ENCODE results near the gene AOC3.
"Not testable (repeated sequence)": the region's sequence is repeated elsewhere in the genome, so short reads cannot be mapped to it uniquely, and the experiment has no call there.

Gene AOC3

DNA sequence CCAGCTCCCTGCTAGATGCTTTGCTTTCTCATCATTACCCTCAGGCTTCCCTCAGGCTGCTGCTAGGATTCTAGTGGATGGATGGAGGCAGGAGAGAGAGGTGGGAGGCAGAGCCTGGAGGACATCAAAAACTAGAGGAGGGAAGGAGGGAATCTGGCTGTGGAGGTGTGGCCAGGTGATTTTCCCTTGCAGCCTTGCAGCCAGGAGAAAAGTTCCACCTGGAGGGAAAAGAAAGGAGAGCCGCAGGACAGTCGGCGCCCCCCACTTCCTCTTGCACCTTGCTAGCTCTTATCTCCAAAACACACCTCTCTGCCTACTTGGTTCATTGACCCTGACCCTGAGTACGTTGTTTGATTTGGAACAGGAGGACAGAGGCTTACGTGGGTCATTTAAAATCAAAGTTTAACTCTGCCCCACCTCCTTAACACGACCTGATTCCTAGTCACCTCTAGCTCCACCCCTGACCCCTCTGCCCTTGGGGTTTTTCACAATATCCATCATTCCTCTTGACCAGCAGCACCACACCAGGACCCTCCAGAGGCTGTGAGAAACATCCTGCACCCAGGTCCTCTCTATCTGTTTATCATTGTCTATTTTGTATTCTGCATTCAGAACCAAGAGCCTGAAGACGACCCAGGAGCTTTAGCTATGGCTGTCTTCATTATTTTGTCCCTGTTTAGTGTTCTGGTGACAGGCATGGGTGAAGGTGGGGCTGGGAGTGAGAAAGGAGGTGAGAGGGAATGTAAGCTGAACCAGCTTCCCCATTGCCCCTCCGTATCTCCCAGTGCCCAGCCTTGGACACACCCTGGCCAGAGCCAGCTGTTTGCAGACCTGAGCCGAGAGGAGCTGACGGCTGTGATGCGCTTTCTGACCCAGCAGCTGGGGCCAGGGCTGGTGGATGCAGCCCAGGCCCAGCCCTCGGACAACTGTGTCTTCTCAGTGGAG, 15.9 kb downstream of the AOC3 start:
- H3K27ac ChIP-seq (ENCODE audit: low read depth, low read length): no peak overlapping the region
- H3K27me3 ChIP-seq (ENCODE audit: control insufficient read depth in 1 of 2, insufficient read depth in 2 of 2, low read length in 2 of 2): no peaks in the 10 kb centered on the region
- H3K4me3 ChIP-seq (ENCODE audit: low read depth in 1 of 2, low read length in 2 of 2): no peak overlapping the region
- H3K4me1 ChIP-seq (ENCODE audit: control insufficient read depth in 1 of 2, insufficient read depth in 2 of 2, low read length in 2 of 2): peaks cover 11 to 12% of the 10 kb centered on the region in 2 donors
- H3K36me3 ChIP-seq (ENCODE audit: control insufficient read depth in 1 of 2, insufficient read depth in 2 of 2, low read length in 2 of 2): no peaks in the 10 kb centered on the region
- H3K9me3 ChIP-seq (ENCODE audit: control insufficient read depth in 1 of 2, low read length in 2 of 2): peaks cover 0 to 5% of the 10 kb centered on the region in 2 donors
- no peak overlapping the region for H3K9ac ChIP-seq (ENCODE audit: low read depth in 1 of 2, low read length in 2 of 2)

DNA sequence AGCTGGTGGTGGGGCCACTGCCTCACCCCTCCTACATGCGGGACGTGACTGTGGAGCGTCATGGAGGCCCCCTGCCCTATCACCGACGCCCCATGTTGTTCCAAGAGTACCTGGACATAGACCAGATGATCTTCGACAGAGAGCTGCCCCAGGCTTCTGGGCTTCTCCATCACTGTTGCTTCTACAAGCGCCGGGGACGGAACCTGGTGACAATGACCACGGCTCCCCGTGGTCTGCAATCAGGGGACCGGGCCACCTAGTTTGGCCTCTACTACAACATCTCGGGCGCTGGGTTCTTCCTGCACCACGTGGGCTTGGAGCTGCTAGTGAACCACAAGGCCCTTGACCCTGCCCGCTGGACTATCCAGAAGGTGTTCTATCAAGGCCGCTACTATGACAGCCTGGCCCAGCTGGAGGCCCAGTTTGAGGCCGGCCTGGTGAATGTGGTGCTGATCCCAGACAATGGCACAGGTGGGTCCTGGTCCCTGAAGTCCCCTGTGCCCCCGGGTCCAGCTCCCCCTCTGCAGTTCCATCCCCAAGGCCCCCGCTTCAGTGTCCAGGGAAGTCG, 16.8 kb downstream of the AOC3 start:
- H3K4me3 ChIP-seq (ENCODE audit: low read depth in 1 of 2, low read length in 2 of 2); H3K27ac ChIP-seq (ENCODE audit: low read depth, low read length); H3K9me3 ChIP-seq (ENCODE audit: control insufficient read depth in 1 of 2, low read length in 2 of 2); H3K9ac ChIP-seq (ENCODE audit: low read depth in 1 of 2, low read length in 2 of 2); H3K27me3 ChIP-seq (ENCODE audit: control insufficient read depth in 1 of 2, insufficient read depth in 2 of 2, low read length in 2 of 2); H3K36me3 ChIP-seq (ENCODE audit: control insufficient read depth in 1 of 2, insufficient read depth in 2 of 2, low read length in 2 of 2): not testable (repeated sequence)
- H3K4me1 ChIP-seq (ENCODE audit: control insufficient read depth in 1 of 2, insufficient read depth in 2 of 2, low read length in 2 of 2): peaks cover 11 to 12% of the 10 kb centered on the region in 2 donors

DNA sequence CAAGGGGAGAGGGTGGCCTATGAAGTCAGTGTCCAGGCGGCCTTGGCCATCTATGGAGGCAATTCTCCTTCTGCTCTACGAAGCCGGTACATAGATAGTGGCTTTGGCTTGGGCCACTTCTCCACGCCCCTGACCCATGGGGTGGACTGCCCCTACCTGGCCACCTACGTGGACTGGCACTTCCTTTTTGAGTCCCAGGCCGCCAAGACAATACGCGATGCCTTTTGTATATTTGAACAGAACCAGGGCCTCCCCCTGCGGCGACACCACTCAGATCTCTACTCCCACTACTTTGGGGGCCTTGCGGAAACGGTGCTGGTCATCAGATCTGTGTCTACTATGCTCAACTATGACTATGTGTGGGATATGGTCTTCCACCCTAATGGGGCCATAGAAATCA, 17.3 kb downstream of the AOC3 start:
- Histone ChIP-seq H3K27ac (ENCODE audit: low read depth, low read length) (no peak overlapping the region), H3K36me3 (ENCODE audit: control insufficient read depth in 1 of 2, insufficient read depth in 2 of 2, low read length in 2 of 2) (no peaks in the 10 kb centered on the region), H3K9ac (ENCODE audit: low read depth in 1 of 2, low read length in 2 of 2) (no peak overlapping the region), H3K4me1 (ENCODE audit: control insufficient read depth in 1 of 2, insufficient read depth in 2 of 2, low read length in 2 of 2) (peaks cover 11 to 12% of the 10 kb centered on the region in 2 donors), H3K27me3 (ENCODE audit: control insufficient read depth in 1 of 2, insufficient read depth in 2 of 2, low read length in 2 of 2) (no peaks in the 10 kb centered on the region), H3K4me3 (ENCODE audit: low read depth in 1 of 2, low read length in 2 of 2) (no peak overlapping the region), H3K9me3 (ENCODE audit: control insufficient read depth in 1 of 2, low read length in 2 of 2) (peaks cover 0 to 5% of the 10 kb centered on the region in 2 donors)

DNA sequence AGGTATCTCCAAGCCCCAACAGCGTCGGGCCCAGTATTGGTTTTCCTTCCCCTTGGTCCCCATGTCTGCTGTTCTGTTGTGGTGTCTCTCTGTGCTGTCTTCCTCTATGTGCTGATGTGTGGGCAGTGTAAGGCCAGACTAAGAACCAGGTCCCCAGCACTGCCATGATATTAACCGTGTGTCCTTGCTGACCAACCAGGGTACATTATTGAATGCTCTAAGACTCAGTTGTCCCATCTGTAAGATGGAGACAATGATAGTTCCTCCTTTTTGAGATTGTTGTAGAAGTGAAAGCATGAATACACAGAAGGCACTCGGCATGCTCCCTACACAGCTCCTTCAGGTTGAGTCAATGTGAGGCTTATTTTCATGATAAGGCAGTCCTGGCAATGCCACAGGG, 20.6 kb downstream of the AOC3 start:
- no peak overlapping the region for H3K27ac ChIP-seq (ENCODE audit: low read depth, low read length)

DNA sequence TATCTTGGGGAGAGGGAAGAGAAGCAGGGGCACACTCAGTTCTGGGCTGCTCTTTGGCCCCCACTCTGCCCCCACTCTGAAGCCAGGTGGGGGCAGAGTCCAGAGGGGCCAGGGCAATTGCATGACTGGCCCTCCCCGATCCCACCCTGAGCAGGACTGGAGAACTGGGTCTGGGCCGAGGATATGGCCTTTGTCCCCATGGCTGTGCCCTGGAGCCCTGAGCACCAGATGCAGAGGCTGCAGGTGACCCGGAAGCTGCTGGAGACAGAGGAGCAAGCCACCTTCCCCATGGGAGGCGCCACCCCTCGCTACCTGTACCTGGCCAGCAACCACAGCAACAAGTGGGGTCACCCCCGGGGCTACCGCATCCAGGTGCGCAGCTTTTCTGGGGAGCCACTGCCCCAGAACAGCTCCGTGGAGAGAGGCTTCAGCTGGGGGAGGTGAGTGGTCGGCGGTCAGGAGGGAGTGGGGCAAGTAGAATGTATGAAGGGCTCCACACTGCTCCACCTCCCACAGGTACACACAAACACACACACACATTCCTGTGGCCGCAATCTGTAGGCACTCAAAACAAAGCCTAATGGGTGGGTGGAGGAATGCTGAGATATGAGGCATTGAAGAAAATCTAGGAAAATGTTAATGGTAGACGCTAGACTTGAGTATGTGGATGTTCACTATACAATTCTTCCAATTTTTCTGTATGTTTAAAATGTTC, 21.4 kb downstream of the AOC3 start:
- H3K9ac ChIP-seq (ENCODE audit: low read depth in 1 of 2, low read length in 2 of 2): no peak overlapping the region
- H3K4me1 ChIP-seq (ENCODE audit: control insufficient read depth in 1 of 2, insufficient read depth in 2 of 2, low read length in 2 of 2): no peaks in the 10 kb centered on the region
- peaks cover 0 to 5% of the 10 kb centered on the region in 2 donors for H3K9me3 ChIP-seq (ENCODE audit: control insufficient read depth in 1 of 2, low read length in 2 of 2)
- no peak overlapping the region for H3K4me3 ChIP-seq (ENCODE audit: low read depth in 1 of 2, low read length in 2 of 2)
- H3K27me3 ChIP-seq (ENCODE audit: control insufficient read depth in 1 of 2, insufficient read depth in 2 of 2, low read length in 2 of 2): no peaks in the 10 kb centered on the region
- H3K36me3 ChIP-seq (ENCODE audit: control insufficient read depth in 1 of 2, insufficient read depth in 2 of 2, low read length in 2 of 2): no peaks in the 10 kb centered on the region
- no peak overlapping the region for H3K27ac ChIP-seq (ENCODE audit: low read depth, low read length)

More for the DNA sequence above, 20.6 kb downstream of the AOC3 start:
- no peak overlapping the region for H3K4me3 ChIP-seq (ENCODE audit: low read depth in 1 of 2, low read length in 2 of 2)
- peaks cover 5 to 7% of the 10 kb centered on the region in 2 donors for H3K4me1 ChIP-seq (ENCODE audit: control insufficient read depth in 1 of 2, insufficient read depth in 2 of 2, low read length in 2 of 2)
- H3K27me3 ChIP-seq (ENCODE audit: control insufficient read depth in 1 of 2, insufficient read depth in 2 of 2, low read length in 2 of 2): no peaks in the 10 kb centered on the region
- no peaks in the 10 kb centered on the region for H3K36me3 ChIP-seq (ENCODE audit: control insufficient read depth in 1 of 2, insufficient read depth in 2 of 2, low read length in 2 of 2)
- peaks cover 0 to 5% of the 10 kb centered on the region in 2 donors for H3K9me3 ChIP-seq (ENCODE audit: control insufficient read depth in 1 of 2, low read length in 2 of 2)
- H3K9ac ChIP-seq (ENCODE audit: low read depth in 1 of 2, low read length in 2 of 2): no peak overlapping the region

DNA sequence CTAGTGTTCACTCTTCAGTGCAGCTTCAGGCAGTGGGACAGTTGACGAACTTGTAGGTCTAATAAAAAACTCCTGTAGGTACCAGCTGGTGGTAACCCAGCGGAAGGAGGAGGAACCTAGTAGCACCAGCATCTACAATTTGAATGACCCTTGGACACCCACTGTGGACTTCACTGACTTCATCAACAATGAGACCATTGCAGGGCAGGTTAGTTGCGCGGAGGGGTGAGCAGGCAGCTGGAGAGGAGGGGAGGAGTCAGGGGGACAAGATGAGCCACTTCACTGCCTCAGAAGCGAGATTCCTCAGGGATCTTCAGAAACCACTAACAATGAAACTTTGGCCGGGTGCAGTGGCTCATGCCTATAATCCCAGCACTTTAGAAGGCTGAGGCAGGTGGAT, 22.3 kb downstream of the AOC3 start:
- Histone ChIP-seq H3K4me1 (ENCODE audit: control insufficient read depth in 1 of 2, insufficient read depth in 2 of 2, low read length in 2 of 2) (peaks cover 0 to 1% of the 10 kb centered on the region in 2 donors), H3K4me3 (ENCODE audit: low read depth in 1 of 2, low read length in 2 of 2) (no peak overlapping the region), H3K27ac (ENCODE audit: low read depth, low read length) (no peak overlapping the region), H3K9me3 (ENCODE audit: control insufficient read depth in 1 of 2, low read length in 2 of 2) (peaks cover 0 to 5% of the 10 kb centered on the region in 2 donors), H3K36me3 (ENCODE audit: control insufficient read depth in 1 of 2, insufficient read depth in 2 of 2, low read length in 2 of 2) (no peaks in the 10 kb centered on the region), H3K27me3 (ENCODE audit: control insufficient read depth in 1 of 2, insufficient read depth in 2 of 2, low read length in 2 of 2) (no peaks in the 10 kb centered on the region), H3K9ac (ENCODE audit: low read depth in 1 of 2, low read length in 2 of 2) (no peak overlapping the region)

DNA sequence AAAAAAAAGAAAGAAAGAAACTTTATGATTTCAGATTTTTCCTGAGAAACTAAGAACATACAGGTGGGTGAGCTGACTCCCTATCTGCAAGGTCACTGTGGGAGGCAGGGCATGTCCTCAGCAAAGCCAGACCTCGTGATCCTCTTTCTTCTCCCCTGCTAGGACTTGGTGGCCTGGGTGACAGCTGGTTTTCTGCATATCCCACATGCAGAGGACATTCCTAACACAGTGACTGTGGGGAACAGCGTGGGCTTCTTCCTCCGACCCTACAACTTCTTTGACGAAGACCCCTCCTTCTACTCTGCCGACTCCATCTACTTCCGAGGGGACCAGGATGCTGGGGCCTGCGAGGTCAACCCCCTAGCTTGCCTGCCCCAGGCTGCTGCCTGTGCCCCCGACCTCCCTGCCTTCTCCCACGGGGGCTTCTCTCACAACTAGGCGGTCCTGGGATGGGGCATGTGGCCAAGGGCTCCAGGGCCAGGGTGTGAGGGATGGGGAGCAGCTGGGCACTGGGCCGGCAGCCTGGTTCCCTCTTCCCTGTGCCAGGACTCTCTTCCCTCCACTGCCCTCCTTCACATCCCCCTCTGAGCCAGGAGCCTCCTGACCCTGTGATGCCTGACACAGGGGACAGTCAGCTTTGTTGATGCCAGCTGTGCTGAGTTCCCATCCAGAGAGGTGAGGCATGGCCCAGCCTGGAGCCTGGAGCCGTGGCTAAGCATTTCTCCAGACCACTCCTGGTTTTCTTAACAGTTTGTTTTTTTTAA, 23.1 kb downstream of the AOC3 start:
- H3K4me3 ChIP-seq (ENCODE audit: low read depth in 1 of 2, low read length in 2 of 2); H3K4me1 ChIP-seq (ENCODE audit: control insufficient read depth in 1 of 2, insufficient read depth in 2 of 2, low read length in 2 of 2); H3K27me3 ChIP-seq (ENCODE audit: control insufficient read depth in 1 of 2, insufficient read depth in 2 of 2, low read length in 2 of 2); H3K27ac ChIP-seq (ENCODE audit: low read depth, low read length); H3K9ac ChIP-seq (ENCODE audit: low read depth in 1 of 2, low read length in 2 of 2); H3K36me3 ChIP-seq (ENCODE audit: control insufficient read depth in 1 of 2, insufficient read depth in 2 of 2, low read length in 2 of 2); H3K9me3 ChIP-seq (ENCODE audit: control insufficient read depth in 1 of 2, low read length in 2 of 2): not testable (repeated sequence)

DNA sequence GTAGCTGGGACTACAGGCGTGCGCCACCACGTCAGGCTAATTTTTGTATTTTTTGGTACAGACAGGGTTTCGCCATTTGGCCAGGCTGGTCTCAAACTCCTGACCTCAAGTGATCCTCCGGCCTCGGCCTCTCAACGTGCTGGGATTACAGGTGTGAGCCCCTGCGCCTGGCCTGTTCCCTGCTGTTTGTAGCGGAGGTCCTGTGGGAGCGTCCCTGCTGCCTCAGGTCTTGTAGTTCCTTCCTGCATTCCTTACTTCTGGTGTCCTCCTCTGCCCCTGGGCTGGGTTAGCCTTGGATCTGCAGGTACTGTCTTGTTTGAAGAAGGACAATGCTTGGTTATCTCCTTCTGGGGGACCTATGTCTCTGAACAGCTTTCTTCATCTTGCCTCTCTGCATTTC, 26.0 kb downstream of the AOC3 start:
- Histone ChIP-seq H3K9ac (ENCODE audit: low read depth in 1 of 2, low read length in 2 of 2) (no peak overlapping the region), H3K4me1 (ENCODE audit: control insufficient read depth in 1 of 2, insufficient read depth in 2 of 2, low read length in 2 of 2) (peaks cover 0 to 4% of the 10 kb centered on the region in 2 donors), H3K27ac (ENCODE audit: low read depth, low read length) (no peak overlapping the region), H3K27me3 (ENCODE audit: control insufficient read depth in 1 of 2, insufficient read depth in 2 of 2, low read length in 2 of 2) (peaks cover 0 to 6% of the 10 kb centered on the region in 2 donors), H3K9me3 (ENCODE audit: control insufficient read depth in 1 of 2, low read length in 2 of 2) (no peaks in the 10 kb centered on the region), H3K36me3 (ENCODE audit: control insufficient read depth in 1 of 2, insufficient read depth in 2 of 2, low read length in 2 of 2) (no peaks in the 10 kb centered on the region), H3K4me3 (ENCODE audit: low read depth in 1 of 2, low read length in 2 of 2) (no peak overlapping the region)

DNA sequence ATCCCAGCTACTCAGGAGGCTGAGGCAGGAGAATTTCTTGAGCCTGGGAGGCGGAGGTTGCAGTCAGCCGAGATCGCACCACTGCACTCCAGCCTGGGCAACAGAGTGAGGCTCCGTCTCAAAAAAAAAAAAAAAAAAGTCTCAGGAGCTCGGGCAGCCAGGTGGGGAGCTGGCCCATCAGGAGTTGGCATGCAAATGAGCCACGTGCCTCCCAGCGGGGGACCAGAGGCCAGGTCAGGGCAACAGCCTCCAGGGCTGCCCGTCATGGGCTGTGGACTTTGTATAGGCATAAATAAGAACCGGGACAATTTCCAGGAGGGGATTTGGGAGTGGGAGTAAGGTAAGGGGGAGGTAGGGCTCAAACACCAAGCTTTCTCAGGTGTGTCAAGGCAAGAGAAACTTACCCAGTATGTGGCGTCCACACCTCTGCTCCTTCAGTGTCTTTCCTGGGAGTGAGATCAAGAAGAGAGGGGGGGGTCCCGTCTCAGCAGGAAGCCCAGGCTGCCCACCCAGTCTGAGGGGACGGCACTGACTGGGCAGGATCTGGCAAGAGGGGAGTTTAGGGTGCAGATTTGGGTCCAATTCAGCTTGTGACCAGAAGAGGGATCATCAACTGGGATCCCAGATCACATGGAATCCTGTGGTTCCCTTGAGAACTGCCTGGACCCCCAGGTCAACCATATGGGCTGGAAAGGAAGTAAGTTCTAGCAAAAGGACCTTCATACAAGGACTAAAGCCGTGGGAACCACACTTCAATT, 27.3 kb downstream of the AOC3 start:
- Histone ChIP-seq H3K27ac (ENCODE audit: low read depth, low read length) (peak overlapping the region; percentile 10), H3K27me3 (ENCODE audit: control insufficient read depth in 1 of 2, insufficient read depth in 2 of 2, low read length in 2 of 2) (peaks cover 0 to 6% of the 10 kb centered on the region in 2 donors), H3K4me1 (ENCODE audit: control insufficient read depth in 1 of 2, insufficient read depth in 2 of 2, low read length in 2 of 2) (peaks cover 0 to 4% of the 10 kb centered on the region in 2 donors), H3K9ac (ENCODE audit: low read depth in 1 of 2, low read length in 2 of 2) (no peak overlapping the region), H3K4me3 (ENCODE audit: low read depth in 1 of 2, low read length in 2 of 2) (no peak overlapping the region), H3K9me3 (ENCODE audit: control insufficient read depth in 1 of 2, low read length in 2 of 2) (no peaks in the 10 kb centered on the region), H3K36me3 (ENCODE audit: control insufficient read depth in 1 of 2, insufficient read depth in 2 of 2, low read length in 2 of 2) (no peaks in the 10 kb centered on the region)
